HG03571 (cell line): ENCODE data around the gene GBA2.

Experiments
- ATAC-seq: cut with Tn5 transposase; IDR thresholded peaks from one replicate; pipeline ENCODE4 v1.9.1; 2021; ENCODE audit not compliant: unreplicated experiment

The GBA2 gene

GRCh38 chr9:35695943-35696401, 53.1 kb downstream of the GBA2 start:
- ATAC-seq = no peak

- no peak for ATAC-seq
Observed at GRCh38 chr9:35691757-35692301, 57.2 kb downstream of the GBA2 start.

- no peak for ATAC-seq
Observed at GRCh38 chr9:35691334-35691650, 57.7 kb downstream of the GBA2 start.

- no peak for ATAC-seq
Observed at GRCh38 chr9:35690614-35691333, 58.3 kb downstream of the GBA2 start.

- no peak for ATAC-seq
Observed at GRCh38 chr9:35690294-35690613, 58.8 kb downstream of the GBA2 start.

- ATAC-seq = no peak
Observed at GRCh38 chr9:35689542-35690293, 59.3 kb downstream of the GBA2 start, which contains the start of gene TPM2. Gene TPM2 (minus strand): TSS chr9:35689925. CDS start chr9:35689817, 108 bp downstream.

- ATAC-seq = no peak
Observed at GRCh38 chr9:35688558-35689541, 60.2 kb downstream of the GBA2 start.

- no peak for ATAC-seq
Observed at GRCh38 chr9:35687972-35688557, 61.0 kb downstream of the GBA2 start.

- no peak for ATAC-seq
Observed at GRCh38 chr9:35687306-35687705, 61.7 kb downstream of the GBA2 start.
